NB4 (cell line): Measurements from ENCODE around the gene AFAP1L1.

Experiments
- CTCF ChIP-seq: IDR thresholded peaks from one replicate; pipeline ENCODE4 v1.5.1; 2012; ENCODE audit warnings: low read depth, low read length
- MAX ChIP-seq: IDR thresholded peaks from 2 replicates; pipeline ENCODE4 v1.6.1; 2011; ENCODE audit warnings: low read depth, low read length
- POLR2A ChIP-seq: IDR thresholded peaks from 2 replicates; pipeline ENCODE4 v1.6.1; 2011; ENCODE audit warnings: mild to moderate bottlenecking; ENCODE audit not compliant: insufficient read length; ENCODE audit errors: extremely low read depth

- no peak for TF ChIP-seq POLR2A
- TF ChIP-seq CTCF = no peak
- no peak for TF ChIP-seq MAX
Measured at GRCh38 chr5:149383399-149383798, 111.7 kb downstream of the AFAP1L1 start.
